GM15510 (cell line): ENCODE data around the gene PAGR1.
A peak's percentile ranks its signal among the peaks of the same experiment; 100 is the strongest.

Experiments used
- POLR2A ChIP-seq: IDR thresholded peaks from 3 replicates; pipeline ENCODE4 v1.6.1; 2011; ENCODE audit warnings: borderline replicate concordance; ENCODE audit not compliant: insufficient read length; ENCODE audit errors: extremely low read depth

The PAGR1 gene

GRCh38 chr16:29790949-29791844, 24.8 kb upstream of the PAGR1 start:
- no peak for TF ChIP-seq POLR2A

- TF ChIP-seq POLR2A = no peak
Measured at GRCh38 chr16:29791845-29792807, 23.8 kb upstream of the PAGR1 start.

- TF ChIP-seq POLR2A = no peak
Measured at GRCh38 chr16:29794231-29794710, 21.7 kb upstream of the PAGR1 start.

- no peak for TF ChIP-seq POLR2A
Measured at GRCh38 chr16:29802416-29802935, 13.5 kb upstream of the PAGR1 start.

GRCh38 chr16:29804020-29804419, 11.9 kb upstream of the PAGR1 start:
- no peak for TF ChIP-seq POLR2A

- TF ChIP-seq POLR2A = no peak
Measured at GRCh38 chr16:29804455-29805231, 11.3 kb upstream of the PAGR1 start.

- peak; percentile 77 for TF ChIP-seq POLR2A
Measured at GRCh38 chr16:29805232-29806098, 10.5 kb upstream of the PAGR1 start.

GRCh38 chr16:29806099-29806579, 9.8 kb upstream of the PAGR1 start, which contains the start of gene MAZ:
Gene MAZ, plus strand, starts transcription at chr16:29806529. Its CDS starts 173 bp downstream, at chr16:29806702.
- TF ChIP-seq POLR2A = peak; percentile 8

- no peak for TF ChIP-seq POLR2A
Measured at GRCh38 chr16:29806641-29807425, 9.1 kb upstream of the PAGR1 start.

- TF ChIP-seq POLR2A = peak; percentile 68
Measured at GRCh38 chr16:29807426-29808218, 8.3 kb upstream of the PAGR1 start.

GRCh38 chr16:29808219-29808900, 7.6 kb upstream of the PAGR1 start:
- TF ChIP-seq POLR2A = no peak
